22Rv1 (cell line): ENCODE measurements around the gene RAP1A.

Experiments
- CTCF ChIP-seq: fragments of 450-650 bp; IDR thresholded peaks from 2 replicates; pipeline ENCODE4 v1.5.1; 2017; ENCODE audit warnings: mild to moderate bottlenecking
- ZFX ChIP-seq: fragments of 450-650 bp; IDR thresholded peaks from 2 replicates; pipeline ENCODE4 v1.6.1; 2017; ENCODE audit warnings: antibody characterized with exemption, borderline replicate concordance

GRCh38 chr1:111690306-111690617, 70.7 kb downstream of the RAP1A start:
- TF ChIP-seq CTCF: no peak
- no peak for TF ChIP-seq ZFX
